Endodermal cell (in vitro differentiated cells): ENCODE measurements around the gene DGKG. TPM values are rescaled to one million over a fixed set of nuclear protein-coding genes. Genes with fewer than 3 reads are reported as not detected.

Source experiments
- DNase-seq: peaks from one replicate; pipeline ENCODE4 v3.0.0-alpha.2; 2017
- H3K27ac ChIP-seq: 2 replicates; pipeline ENCODE4 v1.5.1; 2013; ENCODE audit warnings: mild to moderate bottlenecking, low read depth, low read length, moderate library complexity
- H3K27me3 ChIP-seq: 2 replicates; pipeline ENCODE4 v1.6.1; 2013; ENCODE audit warnings: mild to moderate bottlenecking, low read length, moderate library complexity; ENCODE audit not compliant: insufficient read depth, control insufficient read depth, poor library complexity, severe bottlenecking
- H3K36me3 ChIP-seq: 2 replicates; pipeline ENCODE4 v1.7.0; 2013; ENCODE audit warnings: mild to moderate bottlenecking, low read length, moderate library complexity; ENCODE audit not compliant: control insufficient read depth, insufficient read depth
- H3K4me1 ChIP-seq: one replicate; pipeline ENCODE4 v1.7.0; 2013; ENCODE audit warnings: low read length; ENCODE audit not compliant: control insufficient read depth, insufficient read depth
- H3K4me3 ChIP-seq: 2 replicates; pipeline ENCODE4 v1.5.1; 2013; ENCODE audit warnings: mild to moderate bottlenecking, low read length, moderate library complexity
- H3K9ac ChIP-seq: 2 replicates; pipeline ENCODE4 v1.6.1; 2013; ENCODE audit warnings: mild to moderate bottlenecking, low read length, moderate library complexity; ENCODE audit not compliant: poor library complexity, severe bottlenecking; ENCODE audit errors: extremely low read depth
- H3K9me3 ChIP-seq: 2 replicates; pipeline ENCODE4 v1.6.1; 2013; ENCODE audit warnings: mild to moderate bottlenecking, low read length, moderate library complexity; ENCODE audit not compliant: control insufficient read depth
- H3K27ac Mint-ChIP-seq: 2 replicates; pipeline ENCODE4 v1.8.0; 2020; ENCODE audit warnings: mixed read lengths
- H3K27me3 Mint-ChIP-seq: 2 replicates; pipeline ENCODE4 v1.8.0; 2021; ENCODE audit warnings: mild to moderate bottlenecking, mixed read lengths; ENCODE audit not compliant: insufficient read depth
- H3K36me3 Mint-ChIP-seq: 2 replicates; pipeline ENCODE4 v1.8.0; 2020; ENCODE audit warnings: low read depth, mixed read lengths
- H3K4me1 Mint-ChIP-seq: 2 replicates; pipeline ENCODE4 v1.8.0; 2020; ENCODE audit warnings: mixed read lengths
- H3K4me3 Mint-ChIP-seq: 2 replicates; pipeline ENCODE4 v1.8.0; 2020; ENCODE audit warnings: mild to moderate bottlenecking, moderate library complexity, mixed read lengths
- H3K9me3 Mint-ChIP-seq: 2 replicates; pipeline ENCODE4 v1.8.0; 2020; ENCODE audit warnings: mild to moderate bottlenecking, mixed read lengths
- WGBS, 2 experiments: methylation state at CpG; one replicate each; pipeline versions ENCODE4 v1.1.5 to v1.1.7; 2013; ENCODE audit warnings: missing lambda C conversion rate in 2 of 2, mixed read lengths in 1 of 2; ENCODE audit not compliant: insufficient coverage in 1 of 2, insufficient read length in 1 of 2; 5-methylcytosine and 5-hydroxymethylcytosine counted together
- total RNA-seq, 2 donors: library from RNA; stranded (reverse); fragmentation: NEBNext Ultra II Directional in 1 of 2; extraction: Animal tissue kit (Norgen Biotek cat#: 25700) in 1 of 2; gene quantifications; 2 replicates in 1 of 2; 3 replicates in 1 of 2; pipeline ENCODE4 v1.2.1, GENCODE V29; 2021
- TF ChIP-seq, protein P1 (sequence below): fragments of 200-600 bp; sonication (generic); conservative IDR thresholded peaks from 2 replicates; pipeline ENCODE4 v1.5.0; 2021; ENCODE audit warnings: antibody characterized with exemption, mild to moderate bottlenecking

DGKG gene
- total RNA-seq, 2 donors from 2014 or later: 0.86 to 1.8 TPM

DNA sequence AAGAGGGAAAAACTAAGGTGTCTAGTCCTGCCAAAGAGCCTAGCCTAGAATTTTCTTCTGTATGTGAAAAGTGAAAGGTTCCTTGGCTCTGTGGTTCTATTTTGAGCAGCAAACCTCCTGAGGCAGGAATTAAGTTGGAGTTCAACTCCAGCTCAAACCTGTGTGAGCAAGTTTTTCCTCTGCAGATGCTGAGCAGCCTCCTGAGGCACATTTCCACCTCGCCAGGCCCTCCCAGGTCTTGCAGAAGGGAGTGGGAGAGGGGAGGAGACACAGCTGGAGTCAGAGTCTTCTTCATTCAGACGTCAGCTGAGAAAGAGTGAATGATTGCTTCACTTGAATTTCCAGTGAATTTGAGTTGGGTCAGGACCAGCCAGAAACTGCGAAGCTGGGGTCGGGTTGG, 183.6 kb downstream of the DGKG start:
- TF ChIP-seq, protein P1, sequence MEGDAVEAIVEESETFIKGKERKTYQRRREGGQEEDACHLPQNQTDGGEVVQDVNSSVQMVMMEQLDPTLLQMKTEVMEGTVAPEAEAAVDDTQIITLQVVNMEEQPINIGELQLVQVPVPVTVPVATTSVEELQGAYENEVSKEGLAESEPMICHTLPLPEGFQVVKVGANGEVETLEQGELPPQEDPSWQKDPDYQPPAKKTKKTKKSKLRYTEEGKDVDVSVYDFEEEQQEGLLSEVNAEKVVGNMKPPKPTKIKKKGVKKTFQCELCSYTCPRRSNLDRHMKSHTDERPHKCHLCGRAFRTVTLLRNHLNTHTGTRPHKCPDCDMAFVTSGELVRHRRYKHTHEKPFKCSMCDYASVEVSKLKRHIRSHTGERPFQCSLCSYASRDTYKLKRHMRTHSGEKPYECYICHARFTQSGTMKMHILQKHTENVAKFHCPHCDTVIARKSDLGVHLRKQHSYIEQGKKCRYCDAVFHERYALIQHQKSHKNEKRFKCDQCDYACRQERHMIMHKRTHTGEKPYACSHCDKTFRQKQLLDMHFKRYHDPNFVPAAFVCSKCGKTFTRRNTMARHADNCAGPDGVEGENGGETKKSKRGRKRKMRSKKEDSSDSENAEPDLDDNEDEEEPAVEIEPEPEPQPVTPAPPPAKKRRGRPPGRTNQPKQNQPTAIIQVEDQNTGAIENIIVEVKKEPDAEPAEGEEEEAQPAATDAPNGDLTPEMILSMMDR: no peak
- peak; percentile 27 for DNase-seq
- no peaks in the 10 kb centered on the region for H3K36me3 Mint-ChIP-seq
- peaks cover 4% of the 10 kb centered on the region for H3K9me3 Mint-ChIP-seq
- H3K27me3 Mint-ChIP-seq: peaks cover 18% of the 10 kb centered on the region
- Histone ChIP-seq H3K27me3 (peaks cover 11% of the 10 kb centered on the region), H3K4me3 (no peak overlapping the region), H3K4me1 (no peaks in the 10 kb centered on the region), H3K9ac (no peak overlapping the region), H3K36me3 (no peaks in the 10 kb centered on the region), H3K9me3 (peaks cover 4% of the 10 kb centered on the region), H3K27ac (no peak overlapping the region)
- H3K4me1 Mint-ChIP-seq: peaks cover 8% of the 10 kb centered on the region
- no peak overlapping the region for H3K27ac Mint-ChIP-seq
- no peak overlapping the region for H3K4me3 Mint-ChIP-seq
- WGBS, 2 experiments: 50 to 80% methylated on average over 2 to 4 of the region's 4 CpGs

DNA sequence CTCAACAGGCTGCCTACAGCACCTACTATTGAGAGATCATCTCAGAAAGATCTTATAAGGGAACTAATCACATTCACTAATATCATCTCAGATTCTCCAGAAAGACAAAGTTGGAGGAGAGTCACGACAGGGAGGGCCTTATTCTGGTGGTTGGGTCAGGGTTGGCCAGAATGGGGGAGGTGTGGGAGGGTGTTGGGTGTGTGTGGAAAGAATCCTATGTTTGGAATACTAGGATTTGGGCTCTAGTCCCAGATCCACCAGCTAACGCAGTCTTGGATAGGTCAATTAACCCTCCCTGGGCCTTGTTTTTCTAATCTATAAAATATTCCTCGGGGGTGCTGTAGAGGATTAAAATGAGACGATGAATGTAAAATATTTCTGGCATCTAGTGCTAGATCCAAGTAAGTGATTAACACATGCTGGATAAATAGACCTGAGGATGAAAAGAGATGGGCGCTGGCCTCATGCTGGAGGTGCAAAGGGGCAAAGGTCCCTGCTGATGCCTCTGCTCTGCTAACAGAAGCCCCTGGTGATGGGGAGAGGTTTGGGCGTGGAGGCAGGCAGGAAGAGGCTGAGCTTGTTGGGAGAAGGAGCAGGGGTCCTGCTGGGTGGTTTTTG, 185.6 kb downstream of the DGKG start:
- H3K9me3 Mint-ChIP-seq: peaks cover 6% of the 10 kb centered on the region
- peak; percentile 15 for DNase-seq
- peaks cover 9% of the 10 kb centered on the region for H3K27me3 Mint-ChIP-seq
- no peak overlapping the region for H3K9ac ChIP-seq
- H3K4me1 Mint-ChIP-seq: peaks cover 8% of the 10 kb centered on the region
- H3K27me3 ChIP-seq: peaks cover 4% of the 10 kb centered on the region
- H3K4me3 Mint-ChIP-seq: no peak overlapping the region
- no peak overlapping the region for H3K4me3 ChIP-seq
- WGBS, 2 experiments: 91 to 100% methylated on average over 2 to 6 of the region's 6 CpGs
- no peaks in the 10 kb centered on the region for H3K36me3 Mint-ChIP-seq
- H3K9me3 ChIP-seq: peaks cover 4% of the 10 kb centered on the region
- H3K4me1 ChIP-seq: no peaks in the 10 kb centered on the region
- H3K36me3 ChIP-seq: no peaks in the 10 kb centered on the region
- no peak overlapping the region for H3K27ac ChIP-seq
- TF ChIP-seq, protein P1: no peak
- no peak overlapping the region for H3K27ac Mint-ChIP-seq

DNA sequence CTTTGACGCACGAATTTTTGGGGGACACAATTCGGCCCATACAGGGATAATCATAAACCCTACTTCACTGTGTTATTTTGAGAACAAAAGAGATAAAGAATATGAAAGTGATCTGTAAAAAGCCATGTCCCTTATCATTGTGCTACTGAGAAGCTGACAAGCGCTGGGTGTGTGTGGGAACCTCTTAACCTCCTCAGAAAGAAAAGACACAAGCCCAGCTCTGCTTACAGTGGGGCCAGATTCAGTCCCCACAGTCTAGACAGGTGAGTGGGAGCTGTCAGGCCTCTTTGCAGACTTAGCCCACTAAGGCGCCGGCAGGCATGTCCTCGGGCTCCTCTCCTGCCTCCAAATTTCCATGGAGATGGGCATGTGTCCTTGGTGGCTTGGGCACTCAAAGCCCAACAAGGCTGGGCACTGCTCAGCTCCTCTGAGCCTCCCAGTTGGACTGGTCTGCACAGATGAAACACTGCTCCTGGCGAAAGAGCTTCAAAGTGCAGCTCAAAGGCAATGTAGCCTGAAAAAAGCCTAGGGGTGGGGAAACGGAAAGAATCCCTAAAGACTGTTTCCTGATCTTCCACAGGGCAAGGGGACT, 188.7 kb downstream of the DGKG start:
- no peaks in the 10 kb centered on the region for H3K4me1 ChIP-seq
- H3K27ac ChIP-seq: no peak overlapping the region
- H3K9me3 Mint-ChIP-seq: peaks cover 5% of the 10 kb centered on the region
- peaks cover 4% of the 10 kb centered on the region for H3K9me3 ChIP-seq
- peaks cover 4% of the 10 kb centered on the region for H3K27me3 ChIP-seq
- H3K27ac Mint-ChIP-seq: no peak overlapping the region
- no peak overlapping the region for H3K4me3 Mint-ChIP-seq
- H3K27me3 Mint-ChIP-seq: peaks cover 12% of the 10 kb centered on the region
- no peaks in the 10 kb centered on the region for H3K36me3 Mint-ChIP-seq
- H3K4me3 ChIP-seq: no peak overlapping the region
- peak; percentile 27 for DNase-seq
- no peaks in the 10 kb centered on the region for H3K36me3 ChIP-seq
- TF ChIP-seq, protein P1: no peak
- no peak overlapping the region for H3K9ac ChIP-seq
- H3K4me1 Mint-ChIP-seq: peaks cover 8% of the 10 kb centered on the region
- 91 to 100% methylated on average over 1 to 9 of the region's 9 CpGs for WGBS, 2 experiments
